SIG-M5 (cell line): ENCODE data around the gene ST3GAL4.

ENCODE experiments used
- DNase-seq: peaks from one replicate; lab custom pipeline; 2025; lab: John Stamatoyannopoulos, UW

The ST3GAL4 gene

GRCh38 chr11:126331286-126331685 lies 24.2 kb upstream of the ST3GAL4 start:
- DNase-seq = no peak

GRCh38 chr11:126332221-126332711 lies 23.2 kb upstream of the ST3GAL4 start:
- DNase-seq = no peak

- no peak for DNase-seq
These were observed 22.3 kb upstream of the ST3GAL4 start for GRCh38 chr11:126333142-126333541.

GRCh38 chr11:126334659-126335462 lies 20.6 kb upstream of the ST3GAL4 start:
- no peak for DNase-seq

- no peak for DNase-seq
These were observed 20.1 kb upstream of the ST3GAL4 start for GRCh38 chr11:126335463-126335760.

GRCh38 chr11:126336138-126336541 lies 19.3 kb upstream of the ST3GAL4 start:
- no peak for DNase-seq

GRCh38 chr11:126336671-126337101 lies 18.8 kb upstream of the ST3GAL4 start:
- DNase-seq = no peak

- no peak for DNase-seq
These were observed 18.4 kb upstream of the ST3GAL4 start for GRCh38 chr11:126337126-126337473.

GRCh38 chr11:126337474-126338241 lies 17.8 kb upstream of the ST3GAL4 start:
- no peak for DNase-seq

GRCh38 chr11:126338346-126339055 lies 17.0 kb upstream of the ST3GAL4 start:
- no peak for DNase-seq

- DNase-seq = no peak
These were observed 16.2 kb upstream of the ST3GAL4 start for GRCh38 chr11:126339073-126339862.

- DNase-seq = no peak
These were observed 15.5 kb upstream of the ST3GAL4 start for GRCh38 chr11:126339863-126340434.

- DNase-seq = no peak
These were observed 14.4 kb upstream of the ST3GAL4 start for GRCh38 chr11:126340960-126341606.

- DNase-seq = no peak
These were observed 13.7 kb upstream of the ST3GAL4 start for GRCh38 chr11:126341760-126342161.

GRCh38 chr11:126343051-126343450 lies 12.4 kb upstream of the ST3GAL4 start:
- no peak for DNase-seq

- no peak for DNase-seq
These were observed 11.1 kb upstream of the ST3GAL4 start for GRCh38 chr11:126344141-126345080.

- DNase-seq = no peak
These were observed 10.2 kb upstream of the ST3GAL4 start for GRCh38 chr11:126345283-126345682.

- peak; percentile 73 for DNase-seq
These were observed 9.5 kb upstream of the ST3GAL4 start for GRCh38 chr11:126345759-126346585.

GRCh38 chr11:126346586-126346940 lies 8.9 kb upstream of the ST3GAL4 start:
- DNase-seq = no peak
